Activated T-cell treated with anti-CD3 and anti-CD28 coated beads, Interleukin-2, amount 50 U/mL, for 48 hours (primary cell): ENCODE data around the gene EHMT1.

Experiments
- DNase-seq, 2 experiments: peaks; one replicate each; pipeline ENCODE4 v3.0.0-alpha.2; 2020

EHMT1 gene

GRCh38 chr9:137674976-137675320 is 56.1 kb downstream of the EHMT1 start:
- no peak for DNase-seq

DNA sequence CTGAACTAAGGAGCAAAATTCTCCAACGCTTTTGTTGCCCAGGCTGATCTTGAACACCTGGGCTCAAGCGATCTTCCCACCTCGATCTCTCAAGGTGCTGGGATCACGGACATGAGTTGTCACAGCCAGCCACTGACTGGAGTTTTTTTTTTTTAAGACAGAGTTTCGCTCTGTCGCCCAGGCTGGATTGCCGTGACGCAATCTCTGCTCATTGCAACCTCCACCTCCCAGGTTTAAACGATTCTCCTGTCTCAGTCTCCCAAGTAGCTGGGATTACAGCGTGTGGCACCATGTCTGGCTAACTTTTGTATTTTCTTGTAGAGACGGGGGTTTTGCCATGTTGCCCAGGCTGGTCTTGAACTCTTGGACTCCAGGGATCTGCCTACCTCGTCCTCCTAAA is 58.2 kb downstream of the EHMT1 start:
- no peak for DNase-seq

GRCh38 chr9:137678202-137678601 is 59.4 kb downstream of the EHMT1 start:
- DNase-seq: no peak

DNA sequence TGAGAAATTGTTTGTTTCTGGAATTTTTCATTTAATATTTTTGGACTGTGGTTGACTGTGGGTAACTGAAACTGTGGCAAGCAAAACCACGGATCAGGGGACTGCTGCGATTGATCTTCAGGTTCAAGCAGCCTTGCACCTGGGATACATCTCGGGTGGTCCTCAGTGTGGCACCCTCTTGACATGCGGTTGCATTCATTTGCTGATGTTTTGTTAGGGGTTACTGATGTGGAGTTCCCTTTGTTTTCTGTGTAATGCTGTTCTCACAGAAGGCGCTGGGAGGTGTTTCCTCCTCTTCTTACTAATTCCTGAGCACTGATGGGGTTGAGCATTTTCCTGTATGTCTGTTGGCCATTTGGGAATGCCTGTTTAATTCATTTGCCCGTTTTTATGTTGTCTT is 60.4 kb downstream of the EHMT1 start:
- no peak for DNase-seq

DNA sequence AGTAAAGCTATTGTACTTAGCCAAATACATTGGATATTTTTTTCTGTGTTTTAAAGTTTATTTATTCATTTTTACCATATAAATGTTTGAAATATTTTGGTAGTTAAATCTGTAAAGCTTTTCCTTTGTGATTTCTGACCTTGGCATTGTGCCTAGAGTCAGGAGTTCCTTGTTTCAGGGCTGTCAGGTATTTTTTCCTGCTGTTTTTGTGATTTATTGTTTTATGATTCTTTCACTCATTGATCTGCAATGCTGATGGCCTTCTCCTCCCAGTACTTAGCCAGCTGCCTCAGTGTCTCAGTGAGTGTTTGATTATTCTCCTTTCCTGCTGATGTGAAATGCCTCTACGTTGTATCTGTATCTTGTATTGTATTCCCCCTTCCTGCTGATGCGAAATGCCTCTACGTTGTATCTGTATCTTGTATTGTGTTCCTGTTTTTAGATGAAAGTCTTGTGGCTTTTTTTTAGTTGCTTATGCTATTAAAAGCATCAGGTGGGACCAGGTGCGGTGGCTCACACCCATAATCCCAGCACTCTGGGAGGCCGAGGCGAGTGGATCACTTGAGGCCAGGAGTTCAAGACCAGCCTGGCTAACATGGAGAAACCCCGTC is 61.0 kb downstream of the EHMT1 start:
- no peak for DNase-seq

GRCh38 chr9:137680444-137681358 is 61.9 kb downstream of the EHMT1 start:
- DNase-seq: no peak

GRCh38 chr9:137682428-137683105 is 63.8 kb downstream of the EHMT1 start:
- DNase-seq: no peak

GRCh38 chr9:137683262-137683864 is 64.6 kb downstream of the EHMT1 start:
- no peak for DNase-seq

GRCh38 chr9:137685035-137685740 is 66.4 kb downstream of the EHMT1 start:
- DNase-seq: no peak

- no peak for DNase-seq
Observed at GRCh38 chr9:137685741-137686420, 67.1 kb downstream of the EHMT1 start.

DNA sequence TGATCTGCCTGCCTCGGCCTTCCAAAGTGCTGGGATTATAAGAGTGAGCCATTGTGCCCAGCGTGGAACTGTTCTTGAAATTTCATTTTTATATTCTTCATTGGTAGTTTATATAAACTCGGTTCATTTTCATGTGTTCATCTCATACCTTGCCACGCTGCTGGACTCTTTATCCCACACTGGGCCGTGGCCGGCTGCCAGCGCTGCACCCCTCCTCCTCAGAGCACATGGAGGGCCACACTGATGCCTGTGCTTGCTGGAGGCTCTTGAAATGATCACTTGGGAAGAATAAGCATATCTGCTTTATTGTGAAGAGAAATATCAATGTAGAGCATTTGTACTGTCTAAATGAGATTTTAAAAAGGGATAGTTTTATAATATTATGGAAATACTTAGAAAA is 69.5 kb downstream of the EHMT1 start:
- DNase-seq: no peak

- DNase-seq: no peak
Observed at GRCh38 chr9:137688725-137689124, 69.9 kb downstream of the EHMT1 start.

GRCh38 chr9:137689745-137690529 is 71.1 kb downstream of the EHMT1 start:
- no peak for DNase-seq

DNA sequence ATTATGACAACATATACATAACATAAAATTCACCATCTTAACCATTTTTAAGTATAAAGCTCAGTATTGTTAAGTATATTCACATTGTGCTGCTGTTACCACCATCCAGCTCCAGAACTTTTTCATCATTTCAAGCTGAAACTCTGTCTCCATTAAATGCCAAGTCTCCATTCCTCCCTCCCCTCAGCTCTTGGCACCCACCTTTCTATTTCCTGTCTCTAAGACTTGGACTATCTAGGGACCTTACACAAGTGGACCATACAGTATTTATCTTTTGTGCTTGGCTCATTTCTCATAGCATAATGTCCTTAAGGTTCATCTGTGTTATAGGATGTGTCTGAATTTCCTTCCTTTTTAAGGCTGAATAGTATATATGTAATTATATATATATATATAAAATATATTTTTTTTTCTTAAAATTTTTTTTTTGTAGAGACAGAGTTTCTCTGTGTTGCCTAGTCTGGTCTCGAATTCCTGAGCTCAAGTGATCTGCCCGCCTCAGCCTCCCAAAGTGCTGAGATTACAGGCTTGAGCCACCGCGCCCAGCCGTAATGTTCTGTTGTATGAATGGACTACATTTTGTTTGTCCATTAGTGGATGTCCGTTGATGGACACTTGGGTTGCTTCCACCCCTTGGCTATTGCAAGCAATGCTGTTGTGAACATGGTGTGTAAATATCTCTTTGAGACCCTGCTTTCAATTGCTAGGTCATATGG is 72.3 kb downstream of the EHMT1 start:
- no peak for DNase-seq

- no peak for DNase-seq
Observed at GRCh38 chr9:137691646-137692351, 73.0 kb downstream of the EHMT1 start.

DNA sequence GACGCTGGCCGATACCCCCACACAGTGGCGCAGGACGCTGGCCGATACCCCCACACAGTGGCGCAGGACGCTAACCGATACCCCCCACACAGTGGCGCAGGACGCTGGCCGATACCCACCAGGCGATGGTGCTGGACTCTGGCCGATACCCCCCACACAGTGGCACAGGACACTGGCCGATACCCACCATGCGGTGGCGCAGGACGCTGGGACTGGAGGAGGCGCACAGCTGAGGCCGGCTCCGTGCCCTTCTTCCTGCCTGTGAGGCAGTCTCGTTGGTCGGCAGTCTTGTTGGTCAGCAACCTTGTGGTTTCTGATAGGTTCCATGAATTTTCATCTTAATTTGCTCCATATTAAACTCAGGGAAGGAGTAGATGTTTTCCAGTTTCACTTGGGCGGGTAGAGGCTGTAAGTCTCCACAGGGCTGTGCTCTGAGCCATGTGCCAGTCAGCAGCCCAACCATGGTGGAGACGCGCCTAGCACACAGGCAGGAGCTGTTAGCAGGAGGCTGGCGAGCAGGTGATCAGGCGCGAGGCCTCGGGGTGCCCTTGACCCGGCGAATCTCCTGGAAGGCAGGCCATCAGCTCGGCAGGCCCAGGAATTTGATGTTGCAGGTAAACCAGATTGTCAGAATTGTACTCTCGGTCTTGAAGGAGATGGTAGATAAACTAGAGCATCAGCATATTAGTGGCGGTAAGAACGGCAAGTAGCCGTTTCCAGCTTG is 75.6 kb downstream of the EHMT1 start:
- no peak for DNase-seq

- DNase-seq: peak in 1 of 2 experiments; percentile 47
Observed at GRCh38 chr9:137694962-137695875, 76.4 kb downstream of the EHMT1 start.
